GM12865 (cell line): ENCODE measurements around the gene PAK3.
A peak's percentile ranks its signal among the peaks of the same experiment; 100 is the strongest.

Experiments used
- DNase-seq: peaks from one replicate; pipeline ENCODE4 v3.0.0; 2010; ENCODE audit warnings: low read depth
- H3K4me3 ChIP-seq: 2 replicates; pipeline ENCODE4 v1.5.1; 2011; ENCODE audit warnings: mild to moderate bottlenecking, low read depth, low read length, control low read depth
- TF ChIP-seq, protein P1 (sequence below): IDR thresholded peaks from 2 replicates; pipeline ENCODE4 v1.5.1; 2011; ENCODE audit warnings: low read length, control low read depth, low read depth, inconsistent platforms; ENCODE audit not compliant: insufficient read depth; ENCODE audit errors: missing control alignments

Gene PAK3

DNA sequence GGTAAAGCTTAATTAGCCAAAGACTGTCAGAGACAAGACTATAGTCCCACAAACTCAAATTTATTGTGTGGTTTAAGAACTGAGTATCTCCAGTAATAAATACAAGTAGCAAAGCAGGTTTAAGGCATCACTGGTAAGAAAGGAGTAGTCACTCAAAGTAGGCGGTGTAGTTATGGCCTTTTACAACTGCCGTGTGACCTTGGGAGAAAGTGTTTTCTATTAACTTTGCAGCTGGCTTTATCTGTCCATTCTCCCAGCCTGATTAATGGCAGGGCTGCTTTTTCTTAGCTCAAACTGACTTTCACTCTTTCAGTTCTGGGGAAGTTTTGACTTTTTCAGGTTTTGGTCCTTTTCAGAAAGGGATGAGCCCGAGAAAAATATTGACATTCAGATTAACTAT, 7.4 kb upstream of the PAK3 start:
- TF ChIP-seq, protein P1, sequence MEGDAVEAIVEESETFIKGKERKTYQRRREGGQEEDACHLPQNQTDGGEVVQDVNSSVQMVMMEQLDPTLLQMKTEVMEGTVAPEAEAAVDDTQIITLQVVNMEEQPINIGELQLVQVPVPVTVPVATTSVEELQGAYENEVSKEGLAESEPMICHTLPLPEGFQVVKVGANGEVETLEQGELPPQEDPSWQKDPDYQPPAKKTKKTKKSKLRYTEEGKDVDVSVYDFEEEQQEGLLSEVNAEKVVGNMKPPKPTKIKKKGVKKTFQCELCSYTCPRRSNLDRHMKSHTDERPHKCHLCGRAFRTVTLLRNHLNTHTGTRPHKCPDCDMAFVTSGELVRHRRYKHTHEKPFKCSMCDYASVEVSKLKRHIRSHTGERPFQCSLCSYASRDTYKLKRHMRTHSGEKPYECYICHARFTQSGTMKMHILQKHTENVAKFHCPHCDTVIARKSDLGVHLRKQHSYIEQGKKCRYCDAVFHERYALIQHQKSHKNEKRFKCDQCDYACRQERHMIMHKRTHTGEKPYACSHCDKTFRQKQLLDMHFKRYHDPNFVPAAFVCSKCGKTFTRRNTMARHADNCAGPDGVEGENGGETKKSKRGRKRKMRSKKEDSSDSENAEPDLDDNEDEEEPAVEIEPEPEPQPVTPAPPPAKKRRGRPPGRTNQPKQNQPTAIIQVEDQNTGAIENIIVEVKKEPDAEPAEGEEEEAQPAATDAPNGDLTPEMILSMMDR: no peak
- H3K4me3 ChIP-seq: no peak overlapping the region
- no peak for DNase-seq

- TF ChIP-seq, protein P1: no peak
- H3K4me3 ChIP-seq: no peak overlapping the region
- DNase-seq: no peak
Measured at GRCh38 chrX:111090458-111090857, 5.5 kb upstream of the PAK3 start.

DNA sequence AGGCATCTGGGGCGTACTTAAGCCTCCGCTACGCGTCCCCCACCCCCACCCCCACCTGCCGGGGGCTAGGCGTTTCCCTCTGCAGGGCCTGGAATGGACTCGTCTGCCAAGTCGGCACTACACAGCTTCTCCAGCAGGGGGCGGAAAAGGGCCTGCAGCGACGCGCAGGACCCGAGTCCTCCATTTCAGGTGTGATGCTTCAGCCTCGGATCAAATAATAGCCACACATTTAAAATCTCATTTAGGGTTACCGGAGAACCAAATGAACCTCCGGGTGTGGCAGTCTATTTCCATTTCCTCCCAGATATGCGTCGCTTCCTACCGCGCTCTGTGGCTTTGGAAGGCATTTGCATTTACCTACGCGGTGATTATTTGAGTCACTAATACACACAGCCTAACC, 2.9 kb downstream of the PAK3 start:
- no peak overlapping the region for H3K4me3 ChIP-seq
- TF ChIP-seq, protein P1: peak; percentile 75
- peak; percentile 61 for DNase-seq

DNA sequence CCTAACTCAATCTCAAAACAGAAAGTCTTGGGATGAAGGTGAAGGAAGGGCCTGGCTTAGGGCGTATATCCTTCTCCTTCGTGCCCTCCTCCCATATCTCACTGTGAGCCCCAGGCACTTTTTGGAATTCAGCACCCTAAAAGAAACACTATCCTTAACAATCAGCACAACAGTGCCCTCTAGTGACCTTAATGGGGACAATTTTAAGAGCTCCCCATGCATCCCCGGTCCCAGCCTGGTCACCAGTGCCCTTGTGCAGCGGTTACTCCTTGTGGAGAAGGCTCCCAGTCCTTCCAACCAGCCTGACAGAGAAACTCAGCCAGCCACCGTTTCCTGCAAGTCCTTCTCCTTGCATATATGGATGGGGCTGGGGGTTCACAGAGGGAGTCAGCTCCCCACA, 4.2 kb downstream of the PAK3 start:
- DNase-seq: peak; percentile 46
- no peak overlapping the region for H3K4me3 ChIP-seq
- TF ChIP-seq, protein P1: peak; percentile 33

DNA sequence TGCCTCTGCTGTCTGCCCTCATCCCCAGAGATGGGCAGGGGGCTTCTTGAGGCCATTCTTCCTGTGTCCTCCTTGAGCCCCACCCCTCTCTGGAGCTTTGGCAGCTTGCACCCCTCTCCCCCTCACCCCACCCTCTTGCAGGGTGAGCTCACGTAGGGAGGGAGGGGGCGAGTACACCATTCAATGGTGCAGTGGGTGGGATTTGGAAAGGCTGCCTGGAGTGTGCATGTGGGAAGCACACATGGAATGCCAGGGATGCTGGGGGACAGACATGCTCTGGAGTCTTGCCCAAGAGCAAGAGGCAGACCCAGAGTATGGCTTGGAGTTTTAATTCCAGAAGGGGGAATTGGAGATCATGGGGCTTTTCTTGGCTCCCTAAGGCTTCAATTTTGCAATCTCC, 5.6 kb downstream of the PAK3 start:
- TF ChIP-seq, protein P1: no peak
- H3K4me3 ChIP-seq: no peak overlapping the region
- DNase-seq: no peak

GRCh38 chrX:111102636-111103035, 6.6 kb downstream of the PAK3 start:
- DNase-seq: no peak
- TF ChIP-seq, protein P1: no peak
- H3K4me3 ChIP-seq: no peak overlapping the region

GRCh38 chrX:111103246-111103645, 7.3 kb downstream of the PAK3 start:
- TF ChIP-seq, protein P1: no peak
- no peak overlapping the region for H3K4me3 ChIP-seq
- DNase-seq: no peak
